Loucy (cell line): ENCODE data around the gene GNPTAB.
A peak's percentile ranks its signal among the peaks of the same experiment; 100 is the strongest.

Experiments
- H2AFZ ChIP-seq: fragments of 200-600 bp; sonication (generic); 2 replicates; pipeline ENCODE4 v1.6.0; 2016; ENCODE audit warnings: antibody characterized with exemption, mild to moderate bottlenecking, low read length, moderate library complexity
- H3F3A ChIP-seq: fragments of 200-600 bp; 2 replicates; pipeline ENCODE4 v1.6.0; 2016; ENCODE audit warnings: antibody characterized with exemption, low read depth, mild to moderate bottlenecking
- H3K27me3 ChIP-seq: fragments of 200-600 bp; sonication (generic); 2 replicates; pipeline ENCODE4 v1.6.1; 2014; ENCODE audit warnings: low read length, mild to moderate bottlenecking; ENCODE audit not compliant: insufficient read depth, poor library complexity, severe bottlenecking
- H3K36me3 ChIP-seq: fragments of 200-600 bp; sonication (generic); 2 replicates; pipeline ENCODE4 v1.6.1; 2016; ENCODE audit warnings: low read length; ENCODE audit not compliant: insufficient read depth
- H3K4me1 ChIP-seq: fragments of 200-600 bp; sonication (generic); 2 replicates; pipeline ENCODE4 v1.5.1; 2014; ENCODE audit warnings: low read length, mild to moderate bottlenecking; ENCODE audit not compliant: insufficient read depth, poor library complexity, severe bottlenecking
- H3K4me2 ChIP-seq: fragments of 200-600 bp; sonication (generic); 2 replicates; pipeline ENCODE4 v1.6.0; 2014; ENCODE audit warnings: antibody characterized with exemption, low read length, low read depth, mild to moderate bottlenecking; ENCODE audit not compliant: poor library complexity, severe bottlenecking
- H3K4me3 ChIP-seq: fragments of 200-600 bp; sonication (generic); 2 replicates; pipeline ENCODE4 v1.5.1; 2014; ENCODE audit warnings: low read length, mild to moderate bottlenecking, mixed read lengths; ENCODE audit not compliant: poor library complexity, severe bottlenecking
- H3K79me2 ChIP-seq: fragments of 200-600 bp; sonication (generic); 2 replicates; pipeline ENCODE4 v1.6.1; 2014; ENCODE audit warnings: low read length; ENCODE audit not compliant: insufficient read depth
- H3K9ac ChIP-seq: fragments of 200-600 bp; sonication (generic); 2 replicates; pipeline ENCODE4 v1.6.0; 2014; ENCODE audit warnings: mild to moderate bottlenecking, low read depth, low read length, moderate library complexity; ENCODE audit not compliant: poor library complexity, severe bottlenecking
- H3K9me2 ChIP-seq: fragments of 200-600 bp; sonication (generic); replicated peaks from 2 replicates; pipeline ENCODE4 v1.6.1; 2016; ENCODE audit warnings: low read depth, low read length, mixed read lengths
- H3K9me3 ChIP-seq: fragments of 200-600 bp; sonication (generic); 2 replicates; pipeline ENCODE4 v1.6.1; 2014; ENCODE audit warnings: mild to moderate bottlenecking, antibody characterized with exemption, low read length, low read depth; ENCODE audit not compliant: insufficient read depth
- H4K20me1 ChIP-seq: fragments of 200-600 bp; sonication (generic); 2 replicates; pipeline ENCODE4 v1.6.0; 2014; ENCODE audit warnings: antibody characterized with exemption, low read length, mild to moderate bottlenecking; ENCODE audit not compliant: insufficient read depth, poor library complexity, severe bottlenecking
- CTCF ChIP-seq: fragments of 200-600 bp; sonication (generic); conservative IDR thresholded peaks from 2 replicates; pipeline ENCODE4 v1.5.1; 2014; ENCODE audit warnings: mild to moderate bottlenecking, antibody characterized with exemption, low read length
- EZH2phosphoT487 ChIP-seq: fragments of 200-600 bp; IDR thresholded peaks from 2 replicates; pipeline ENCODE4 v1.6.1; 2018; ENCODE audit warnings: antibody characterized with exemption, mild to moderate bottlenecking, moderate library complexity, borderline replicate concordance

The GNPTAB gene

DNA sequence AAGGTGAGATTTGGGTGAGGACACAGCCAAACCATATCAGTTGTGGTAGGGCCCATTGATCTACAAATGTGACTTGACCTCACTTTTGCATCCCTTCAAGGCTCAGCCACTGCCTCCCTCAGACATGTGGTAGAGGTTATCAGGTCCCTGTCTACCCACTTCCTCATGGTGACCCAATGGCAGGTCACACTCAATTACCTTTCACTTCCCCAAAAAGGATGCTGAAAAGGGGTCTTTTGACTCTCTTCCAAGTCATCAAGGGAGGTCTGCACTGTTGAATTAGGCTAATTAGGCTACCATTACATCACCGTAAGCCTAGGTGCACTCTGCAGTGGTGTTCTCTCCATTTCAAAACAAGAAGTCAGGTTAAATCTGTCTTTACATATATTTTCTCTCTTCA lies 24.0 kb upstream of the GNPTAB start:
- Histone ChIP-seq H3K4me2 (peak overlapping the region; percentile 64), H3K9me3 (no peaks in the 10 kb centered on the region), H3K27me3 (no peaks in the 10 kb centered on the region), H3K9ac (peak overlapping the region; percentile 64), H3K36me3 (no peaks in the 10 kb centered on the region), H3K4me1 (peaks cover 24% of the 10 kb centered on the region), H3K79me2 (no peaks in the 10 kb centered on the region), H4K20me1 (no peaks in the 10 kb centered on the region), H3F3A (peaks cover 11% of the 10 kb centered on the region; the same call in 1 of the 2 replicates), H3K4me3 (peak overlapping the region; percentile 38), H3K9me2 (no peaks in the 10 kb centered on the region), H2AFZ (peak overlapping the region; percentile 66)
- TF ChIP-seq CTCF (no peak), EZH2phosphoT487 (no peak)

- Histone ChIP-seq H3K27me3 (no peaks in the 10 kb centered on the region), H3K9me3 (no peaks in the 10 kb centered on the region), H3K9ac (no peak overlapping the region), H3K4me1 (peaks cover 24% of the 10 kb centered on the region), H3K36me3 (no peaks in the 10 kb centered on the region), H2AFZ (no peak overlapping the region), H3K79me2 (no peaks in the 10 kb centered on the region), H3F3A (peaks cover 11% of the 10 kb centered on the region; the same call in 1 of the 2 replicates), H4K20me1 (no peaks in the 10 kb centered on the region), H3K9me2 (no peaks in the 10 kb centered on the region), H3K4me3 (no peak overlapping the region), H3K4me2 (no peak overlapping the region)
- TF ChIP-seq EZH2phosphoT487, result no peak
- no peak for TF ChIP-seq CTCF
Measured at GRCh38 chr12:101852998-101853397, 22.2 kb upstream of the GNPTAB start.

DNA sequence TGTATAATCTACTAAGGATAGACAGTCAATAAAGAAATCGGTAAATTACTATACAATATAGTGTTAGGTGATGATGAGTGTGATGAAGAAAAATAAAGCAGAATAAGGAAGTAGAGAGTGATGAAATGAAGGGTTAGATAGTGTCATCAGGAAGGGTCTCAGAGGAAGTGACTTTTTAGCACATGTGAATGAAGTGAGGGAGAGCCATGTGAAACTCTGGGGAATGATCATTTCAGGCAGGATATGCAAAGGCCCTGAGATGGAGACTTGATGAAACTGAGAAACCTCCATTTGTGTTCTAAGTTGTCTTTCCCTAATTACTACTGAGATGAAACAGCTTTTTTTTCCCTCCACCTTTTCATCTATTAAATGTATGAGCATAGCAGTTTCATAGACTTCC lies 19.4 kb upstream of the GNPTAB start:
- H3K27me3 ChIP-seq, result no peaks in the 10 kb centered on the region
- H3F3A ChIP-seq, result peaks cover 5% of the 10 kb centered on the region; the same call in 1 of the 2 replicates
- H3K79me2 ChIP-seq, result no peaks in the 10 kb centered on the region
- no peak overlapping the region for H3K9ac ChIP-seq
- H3K9me3 ChIP-seq, result no peaks in the 10 kb centered on the region
- no peaks in the 10 kb centered on the region for H4K20me1 ChIP-seq
- no peaks in the 10 kb centered on the region for H3K9me2 ChIP-seq
- TF ChIP-seq CTCF, result no peak
- TF ChIP-seq EZH2phosphoT487, result no peak
- no peak overlapping the region for H3K4me2 ChIP-seq
- H2AFZ ChIP-seq, result peak overlapping the region; percentile 4; the same call in 1 of the 2 replicates
- no peak overlapping the region for H3K4me3 ChIP-seq
- peaks cover 7% of the 10 kb centered on the region for H3K4me1 ChIP-seq
- no peaks in the 10 kb centered on the region for H3K36me3 ChIP-seq
